ENCODE data around the gene PIMREG.
A peak's percentile ranks its signal among the peaks of the same experiment; 100 is the strongest.

PIMREG gene

GRCh38 chr17:6435968-6436367, 8.3 kb upstream of the PIMREG start:
- peak; percentile 91 for TF ChIP-seq CTCF (IDR thresholded peaks at IDR 0.05; ENCODE audit: low read depth, low read length)
- peak; percentile 57 for DNase-seq (ENCODE audit: low read depth, low spot score)
- no peak overlapping the region for H3K4me3 ChIP-seq (ENCODE audit: low read depth, low read length)
- in situ Hi-C loops (cut with HindIII; ENCODE audit: low sequenced_read_pairs) = no loop called here

GRCh38 chr17:6437466-6437865, 6.8 kb upstream of the PIMREG start:
- no peak overlapping the region for H3K4me3 ChIP-seq (ENCODE audit: low read depth, low read length)
- in situ Hi-C loops (cut with HindIII; ENCODE audit: low sequenced_read_pairs) = no loop called here
- DNase-seq (ENCODE audit: low read depth, low spot score) = no peak
- no peak for TF ChIP-seq CTCF (IDR thresholded peaks at IDR 0.05; ENCODE audit: low read depth, low read length)

GRCh38 chr17:6437956-6438355, 6.3 kb upstream of the PIMREG start:
- no peak overlapping the region for H3K4me3 ChIP-seq (ENCODE audit: low read depth, low read length)
- in situ Hi-C loops (cut with HindIII; ENCODE audit: low sequenced_read_pairs) = no loop called here
- TF ChIP-seq CTCF (IDR thresholded peaks at IDR 0.05; ENCODE audit: low read depth, low read length) = no peak
- no peak for DNase-seq (ENCODE audit: low read depth, low spot score)

- no peak for DNase-seq (ENCODE audit: low read depth, low spot score)
- no peak for TF ChIP-seq CTCF (IDR thresholded peaks at IDR 0.05; ENCODE audit: low read depth, low read length)
- in situ Hi-C loops (cut with HindIII; ENCODE audit: low sequenced_read_pairs) = no loop called here
- H3K4me3 ChIP-seq (ENCODE audit: low read depth, low read length) = no peak overlapping the region
These were observed 4.3 kb upstream of the PIMREG start for GRCh38 chr17:6439951-6440350.

- in situ Hi-C loops (cut with HindIII; ENCODE audit: low sequenced_read_pairs) = no loop called here
- no peak for TF ChIP-seq CTCF (IDR thresholded peaks at IDR 0.05; ENCODE audit: low read depth, low read length)
- no peak overlapping the region for H3K4me3 ChIP-seq (ENCODE audit: low read depth, low read length)
- no peak for DNase-seq (ENCODE audit: low read depth, low spot score)
These were observed 1.5 kb upstream of the PIMREG start for GRCh38 chr17:6442775-6443174.

- in situ Hi-C loops (cut with HindIII; ENCODE audit: low sequenced_read_pairs) = no loop called here
- H3K4me3 ChIP-seq (ENCODE audit: low read depth, low read length) = peak overlapping the region; percentile 68
- TF ChIP-seq CTCF (IDR thresholded peaks at IDR 0.05; ENCODE audit: low read depth, low read length) = no peak
- DNase-seq (ENCODE audit: low read depth, low spot score) = no peak
These were observed 498 bp downstream of the PIMREG start for GRCh38 chr17:6444571-6445335.
